ENCODE data around the gene GTF3C5.
"Not testable (repeated sequence)": the region's sequence is repeated elsewhere in the genome, so short reads cannot be mapped to it uniquely, and the experiment has no call there.

Gene GTF3C5

GRCh38 chr9:133090752-133091385 is 60.1 kb downstream of the GTF3C5 start:
- no peak for DNase-seq (ENCODE audit: low read depth)

- DNase-seq (ENCODE audit: low read depth): not testable (repeated sequence)
Measured at GRCh38 chr9:133094351-133094750, 63.6 kb downstream of the GTF3C5 start.

- no peak for DNase-seq (ENCODE audit: low read depth)
Measured at GRCh38 chr9:133094842-133095393, 64.1 kb downstream of the GTF3C5 start.

- no peak for DNase-seq (ENCODE audit: low read depth)
Measured at GRCh38 chr9:133098104-133098754, 67.4 kb downstream of the GTF3C5 start.

GRCh38 chr9:133098871-133099270 is 68.1 kb downstream of the GTF3C5 start:
- no peak for DNase-seq (ENCODE audit: low read depth)

GRCh38 chr9:133099726-133100505 is 69.1 kb downstream of the GTF3C5 start:
- no peak for DNase-seq (ENCODE audit: low read depth)

GRCh38 chr9:133100506-133101355 is 69.9 kb downstream of the GTF3C5 start:
- no peak for DNase-seq (ENCODE audit: low read depth)

- no peak for DNase-seq (ENCODE audit: low read depth)
Measured at GRCh38 chr9:133101356-133102189, 70.8 kb downstream of the GTF3C5 start.

GRCh38 chr9:133102190-133103021 is 71.6 kb downstream of the GTF3C5 start:
- no peak for DNase-seq (ENCODE audit: low read depth)

GRCh38 chr9:133103183-133103986 is 72.6 kb downstream of the GTF3C5 start:
- no peak for DNase-seq (ENCODE audit: low read depth)

- DNase-seq (ENCODE audit: low read depth): no peak
Measured at GRCh38 chr9:133103987-133104505, 73.2 kb downstream of the GTF3C5 start.

GRCh38 chr9:133104718-133105460 is 74.1 kb downstream of the GTF3C5 start:
- DNase-seq (ENCODE audit: low read depth): no peak

- no peak for DNase-seq (ENCODE audit: low read depth)
Measured at GRCh38 chr9:133105461-133105770, 74.6 kb downstream of the GTF3C5 start.

- DNase-seq (ENCODE audit: low read depth): no peak
Measured at GRCh38 chr9:133106511-133107244, 75.9 kb downstream of the GTF3C5 start.

- DNase-seq (ENCODE audit: low read depth): no peak
Measured at GRCh38 chr9:133107245-133107722, 76.5 kb downstream of the GTF3C5 start.
